Urinary bladder (tissue), 4 donors: ENCODE data around the gene TMC2. TPM values are rescaled to one million over a fixed set of nuclear protein-coding genes. Genes with fewer than 3 reads are reported as not detected.
"Not testable (repeated sequence)": the region's sequence is repeated elsewhere in the genome, so short reads cannot be mapped to it uniquely, and the experiment has no call there.

Experiments
- DNase-seq: peaks from one replicate; pipeline ENCODE4 v3.0.0-alpha.2; 2015; ENCODE audit errors: extremely low spot score
- H3K27ac ChIP-seq: one replicate; pipeline ENCODE4 v1.5.1; 2013; ENCODE audit warnings: low read depth, mild to moderate bottlenecking, moderate library complexity
- H3K36me3 ChIP-seq: one replicate; pipeline ENCODE4 v1.6.1; 2013; ENCODE audit warnings: mild to moderate bottlenecking, moderate library complexity; ENCODE audit not compliant: insufficient read depth
- H3K4me1 ChIP-seq: one replicate; pipeline ENCODE4 v1.6.1; 2013; ENCODE audit warnings: mild to moderate bottlenecking, moderate library complexity; ENCODE audit not compliant: insufficient read depth
- H3K4me3 ChIP-seq: one replicate; pipeline ENCODE4 v1.5.1; 2013; ENCODE audit warnings: low read depth, low read length
- WGBS: extraction: QIAGEN DNeasy Blood & Tissue Kit; methylation state at CpG from one replicate; pipeline ENCODE4 v1.1.7; 2013; 5-methylcytosine and 5-hydroxymethylcytosine counted together
- polyA plus RNA-seq: library from polyadenylated mRNA; stranded (reverse); fragments of 200-250 nt; gene quantifications from one replicate; pipeline ENCODE4 v1.2.3, GENCODE V29; 2013
- total RNA-seq: library from RNA; depleted of rRNA; stranded (reverse); fragments of >200 nt; gene quantifications from one replicate; pipeline ENCODE4 v1.2.3, GENCODE V29; 2014
- donor health status: healthy with polysubstance abuse.
- donor health status: healthy.

The TMC2 gene, protein sequence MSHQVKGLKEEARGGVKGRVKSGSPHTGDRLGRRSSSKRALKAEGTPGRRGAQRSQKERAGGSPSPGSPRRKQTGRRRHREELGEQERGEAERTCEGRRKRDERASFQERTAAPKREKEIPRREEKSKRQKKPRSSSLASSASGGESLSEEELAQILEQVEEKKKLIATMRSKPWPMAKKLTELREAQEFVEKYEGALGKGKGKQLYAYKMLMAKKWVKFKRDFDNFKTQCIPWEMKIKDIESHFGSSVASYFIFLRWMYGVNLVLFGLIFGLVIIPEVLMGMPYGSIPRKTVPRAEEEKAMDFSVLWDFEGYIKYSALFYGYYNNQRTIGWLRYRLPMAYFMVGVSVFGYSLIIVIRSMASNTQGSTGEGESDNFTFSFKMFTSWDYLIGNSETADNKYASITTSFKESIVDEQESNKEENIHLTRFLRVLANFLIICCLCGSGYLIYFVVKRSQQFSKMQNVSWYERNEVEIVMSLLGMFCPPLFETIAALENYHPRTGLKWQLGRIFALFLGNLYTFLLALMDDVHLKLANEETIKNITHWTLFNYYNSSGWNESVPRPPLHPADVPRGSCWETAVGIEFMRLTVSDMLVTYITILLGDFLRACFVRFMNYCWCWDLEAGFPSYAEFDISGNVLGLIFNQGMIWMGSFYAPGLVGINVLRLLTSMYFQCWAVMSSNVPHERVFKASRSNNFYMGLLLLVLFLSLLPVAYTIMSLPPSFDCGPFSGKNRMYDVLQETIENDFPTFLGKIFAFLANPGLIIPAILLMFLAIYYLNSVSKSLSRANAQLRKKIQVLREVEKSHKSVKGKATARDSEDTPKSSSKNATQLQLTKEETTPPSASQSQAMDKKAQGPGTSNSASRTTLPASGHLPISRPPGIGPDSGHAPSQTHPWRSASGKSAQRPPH
- total RNA-seq: 0.16 TPM
- 0.34 TPM for polyA plus RNA-seq

DNA sequence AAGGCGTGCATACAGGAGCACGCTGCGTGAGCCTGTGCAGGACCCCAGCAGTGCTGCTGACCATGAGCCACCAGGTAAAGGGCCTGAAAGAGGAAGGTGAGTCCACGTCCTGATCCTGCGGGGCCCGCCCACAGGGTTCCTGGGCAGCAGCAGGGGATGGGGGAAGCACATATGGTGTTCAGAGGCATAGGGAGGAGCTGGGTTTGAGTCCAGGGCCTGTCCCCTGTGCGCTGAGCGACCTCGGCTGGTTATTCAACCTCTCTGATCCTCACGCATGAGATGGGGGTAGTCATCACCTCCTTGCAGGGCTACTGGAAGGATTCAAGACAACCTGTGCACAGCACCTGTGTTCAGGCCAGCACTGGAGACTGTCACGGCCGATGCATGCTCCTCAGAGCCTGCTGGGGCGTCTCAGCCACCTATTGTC, at the start of gene TMC2:
TSS of gene TMC2 (plus strand) at position 14 of the 427 bp plus-strand sequence. CDS start at position 63, 49 bp downstream.
- DNase-seq: no peak
- no peaks in the 10 kb centered on the region for H3K36me3 ChIP-seq
- H3K4me1 ChIP-seq: no peaks in the 10 kb centered on the region
- 72% methylated on average over 13 of the region's 13 CpGs for WGBS
- no peak within 1 kb of the TSS for H3K27ac ChIP-seq
- no peak within 1 kb of the TSS for H3K4me3 ChIP-seq

DNA sequence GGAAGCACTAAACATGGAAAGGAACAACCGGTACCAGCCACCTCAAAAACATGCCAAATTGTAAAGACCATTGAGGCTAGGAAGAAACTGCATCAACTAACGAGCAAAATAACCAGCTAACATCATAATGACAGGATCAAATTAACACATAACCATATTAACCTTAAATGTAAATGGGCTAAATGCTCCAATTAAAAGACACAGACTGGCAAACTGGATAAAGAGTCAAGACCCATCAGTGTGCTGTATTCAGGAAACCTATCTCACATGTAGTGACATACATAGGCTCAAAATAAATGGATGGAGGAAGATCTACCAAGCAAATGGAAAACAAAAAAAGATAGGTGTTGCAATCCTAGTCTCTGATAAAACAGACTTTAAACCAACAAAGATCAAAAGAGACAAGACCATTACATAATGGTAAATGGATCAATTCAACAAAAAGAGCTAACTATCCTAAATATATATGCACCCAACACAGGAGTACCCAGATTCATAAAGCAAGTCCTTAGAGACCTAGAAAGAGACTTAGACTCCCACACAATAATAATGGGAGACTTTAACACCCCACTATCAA, 33.5 kb upstream of the TMC2 start:
- DNase-seq, H3K36me3 ChIP-seq, H3K4me3 ChIP-seq, H3K4me1 ChIP-seq, H3K27ac ChIP-seq: not testable (repeated sequence)
- over 99% methylated on average over 2 of the region's 2 CpGs for WGBS

DNA sequence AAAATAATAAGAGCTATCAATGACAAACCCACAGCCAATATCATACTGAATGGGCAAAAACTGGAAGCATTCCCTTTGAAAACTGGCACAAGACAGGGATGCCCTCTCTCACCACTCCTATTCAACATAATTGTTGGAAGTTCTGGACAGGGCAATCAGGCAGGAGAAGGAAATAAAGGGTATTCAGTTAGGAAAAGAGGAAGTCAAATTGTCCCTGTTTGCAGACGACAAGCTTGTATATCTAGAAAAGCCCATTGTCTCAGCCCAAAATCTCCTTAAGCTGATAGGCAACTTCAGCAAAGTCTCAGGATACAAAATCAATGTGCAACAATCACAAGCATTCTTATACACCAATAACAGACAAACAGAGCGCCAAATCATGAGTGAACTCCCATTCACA, 31.6 kb upstream of the TMC2 start:
- 86% methylated on average over 2 of the region's 2 CpGs for whole genome bisulfite sequencing
- DNase-seq, H3K27ac ChIP-seq, H3K4me1 ChIP-seq, H3K36me3 ChIP-seq, H3K4me3 ChIP-seq: not testable (repeated sequence)

DNA sequence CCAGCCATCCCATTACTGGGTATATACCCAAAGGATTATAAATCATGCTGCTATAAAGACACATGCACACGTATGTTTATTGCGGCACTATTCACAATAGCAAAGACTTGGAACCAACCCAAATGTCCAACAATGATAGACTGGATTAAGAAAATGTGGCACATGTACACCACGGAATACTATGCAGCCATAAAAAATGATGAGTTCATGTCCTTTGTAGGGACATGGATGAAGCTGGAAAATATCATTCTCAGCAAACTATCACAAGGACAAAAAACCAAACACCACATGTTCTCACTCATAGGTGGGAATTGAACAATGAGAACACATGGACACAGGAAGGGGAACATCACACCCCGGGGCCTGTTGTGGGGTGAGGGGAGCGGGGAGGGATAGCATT, 29.9 kb upstream of the TMC2 start:
- WGBS: 98% methylated on average over 3 of the region's 5 CpGs
- not testable (repeated sequence) for H3K4me3 ChIP-seq, DNase-seq, H3K27ac ChIP-seq, H3K36me3 ChIP-seq, H3K4me1 ChIP-seq

DNA sequence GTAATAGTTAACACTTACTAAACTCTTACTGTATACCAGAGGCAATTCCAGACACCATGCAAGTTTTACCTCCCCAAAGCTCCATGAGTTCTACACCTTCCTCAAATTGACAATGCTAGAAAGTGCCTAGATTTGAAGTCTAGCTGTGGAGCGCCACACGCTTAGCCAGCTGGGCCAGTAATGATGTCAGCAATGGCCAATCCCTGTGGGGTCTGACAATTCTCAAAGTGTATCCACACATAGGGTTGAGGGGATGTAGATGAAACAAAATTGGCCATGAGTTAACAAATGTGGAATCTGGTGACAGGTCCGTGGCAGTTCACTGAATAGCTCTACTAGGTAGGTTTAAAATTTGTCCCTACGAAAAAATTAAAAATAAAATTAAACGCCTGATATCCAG, 28.9 kb upstream of the TMC2 start:
- 70% methylated on average over 5 of the region's 5 CpGs for WGBS
- H3K4me1 ChIP-seq: no peaks in the 10 kb centered on the region
- H3K4me3 ChIP-seq: no peak overlapping the region
- no peak for DNase-seq
- H3K36me3 ChIP-seq: no peaks in the 10 kb centered on the region
- H3K27ac ChIP-seq: no peak overlapping the region

DNA sequence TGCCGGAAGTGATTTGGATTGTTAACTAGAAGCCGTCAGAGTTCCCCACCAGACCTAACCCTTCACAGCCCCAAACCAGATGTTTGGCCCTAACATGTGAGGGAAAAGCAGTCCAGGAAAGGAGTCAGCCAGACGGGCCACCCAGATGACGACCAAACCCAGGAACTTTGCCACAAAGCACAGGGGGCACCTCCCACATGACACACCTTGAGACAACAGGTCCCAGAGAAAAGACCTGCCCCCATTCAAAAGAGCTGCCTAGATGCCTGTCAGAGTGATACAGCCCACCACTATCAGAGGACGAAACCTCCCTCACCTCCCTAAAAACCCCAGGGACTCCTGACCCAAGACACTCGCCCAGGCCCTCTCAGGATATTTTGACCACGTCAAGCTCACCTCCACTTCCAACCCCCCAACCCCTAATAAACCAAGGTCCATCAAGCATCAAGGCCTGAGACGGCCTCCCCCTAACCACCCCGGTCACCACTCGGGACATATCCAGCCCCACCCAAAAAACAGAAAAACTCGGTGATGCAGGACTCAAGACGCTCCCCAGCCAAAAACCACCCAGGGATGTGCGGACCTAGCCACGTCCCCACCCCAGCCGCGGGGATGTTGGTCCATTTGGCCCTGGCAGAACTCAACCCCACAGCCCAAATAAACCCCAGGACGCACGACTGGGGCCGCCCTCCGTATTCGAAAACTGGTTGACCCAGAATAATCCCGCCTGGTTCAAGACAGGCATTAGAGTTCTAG, 28.3 kb upstream of the TMC2 start:
- DNase-seq: no peak
- 7% methylated on average over 22 of the region's 22 CpGs for WGBS
- H3K4me1 ChIP-seq: no peaks in the 10 kb centered on the region
- peak overlapping the region; percentile 28 for H3K27ac ChIP-seq
- no peaks in the 10 kb centered on the region for H3K36me3 ChIP-seq
- H3K4me3 ChIP-seq: peak overlapping the region; percentile 85

DNA sequence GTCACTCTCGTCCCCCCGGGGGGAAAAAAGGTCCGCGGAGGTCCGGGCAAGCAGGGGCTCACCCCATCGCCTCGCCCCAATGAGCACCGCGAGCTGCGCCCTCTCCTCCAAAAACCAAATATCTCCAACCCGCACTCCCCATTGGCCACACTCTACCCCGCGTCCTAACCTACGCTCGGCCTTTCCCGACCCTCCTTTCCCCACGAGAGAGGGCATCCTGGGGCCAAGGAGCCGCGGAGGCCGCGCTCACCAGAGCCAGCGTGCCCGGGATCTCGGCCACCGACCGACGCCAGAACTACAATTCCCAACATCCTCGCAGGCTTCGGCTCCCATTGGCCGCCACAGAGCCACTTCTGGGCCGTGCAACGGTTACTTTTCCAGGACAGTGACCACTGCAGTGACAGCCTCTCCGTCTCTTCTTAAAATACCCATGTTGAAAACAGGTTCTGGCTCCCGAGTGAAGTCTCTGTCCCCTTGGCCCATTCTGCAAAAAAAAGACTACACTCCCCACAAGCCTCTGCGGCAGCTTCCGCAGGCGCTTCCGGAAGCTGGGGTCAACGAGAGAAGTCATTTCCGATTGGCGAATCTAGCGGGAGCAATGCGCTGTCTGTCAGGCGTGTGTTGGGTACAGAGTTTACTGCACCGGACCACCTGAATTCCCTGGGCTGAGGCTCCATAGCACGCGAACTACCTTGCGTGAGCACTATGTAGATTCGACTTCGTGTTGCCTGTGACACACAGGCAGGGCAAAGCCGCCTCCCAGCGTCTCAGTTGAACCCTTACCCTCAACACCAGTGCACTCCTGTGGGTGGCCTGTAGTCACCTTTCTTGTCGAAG, 27.5 kb upstream of the TMC2 start, which contains the start of gene ZNF343:
TSS of gene ZNF343 (minus strand) at position 285 of the 837 bp plus-strand sequence. CDS start 15,020 bp downstream, outside the sequence.
- H3K4me1 ChIP-seq: no peaks in the 10 kb centered on the region
- peak; percentile 72 for DNase-seq
- H3K27ac ChIP-seq: peak within 1 kb of the TSS; percentile 68
- no peaks in the 10 kb centered on the region for H3K36me3 ChIP-seq
- peak within 1 kb of the TSS; percentile 85 for H3K4me3 ChIP-seq
- under 1% methylated on average over 53 of the region's 53 CpGs for WGBS

DNA sequence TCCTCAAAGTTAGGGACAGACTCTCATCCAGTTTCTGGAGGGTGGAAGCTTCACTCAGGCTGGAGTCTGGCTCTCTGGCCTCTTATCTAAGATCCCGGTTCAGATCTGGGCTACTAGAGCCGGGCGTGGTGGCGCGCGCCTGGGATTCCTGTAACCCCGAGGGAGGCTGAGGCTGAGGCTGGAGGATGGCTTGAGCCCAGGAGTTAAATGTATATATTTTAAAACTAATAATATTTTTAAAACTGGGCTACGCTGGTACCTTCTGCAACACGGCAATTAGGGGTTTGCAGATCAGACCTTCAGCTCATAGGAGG, 26.9 kb upstream of the TMC2 start:
- DNase-seq: no peak
- Histone ChIP-seq H3K4me1 (no peaks in the 10 kb centered on the region), H3K4me3 (peak overlapping the region; percentile 85), H3K27ac (peak overlapping the region; percentile 68), H3K36me3 (no peaks in the 10 kb centered on the region)
- 35% methylated on average over 9 of the region's 9 CpGs for WGBS

DNA sequence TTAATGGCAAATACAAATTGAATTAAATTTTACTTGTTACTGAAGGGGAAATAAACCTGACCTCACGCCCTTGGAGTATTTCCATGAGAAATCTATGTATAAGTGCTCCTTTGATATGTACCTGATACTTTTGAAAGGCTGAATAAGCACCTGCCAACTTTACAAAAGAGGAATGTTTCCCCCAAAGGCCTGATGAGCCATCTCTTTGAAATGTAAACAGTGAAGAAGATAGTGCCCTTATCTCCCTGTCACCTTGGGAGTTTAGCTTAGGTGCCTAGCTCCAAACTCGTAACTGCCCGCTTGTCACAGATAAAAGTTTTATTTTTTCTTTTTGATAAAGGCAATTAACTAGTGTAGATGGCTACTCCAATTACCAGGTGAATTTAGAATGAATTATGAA, 26.6 kb upstream of the TMC2 start:
- H3K36me3 ChIP-seq: no peaks in the 10 kb centered on the region
- DNase-seq: no peak
- WGBS: 77% methylated on average over 3 of the region's 3 CpGs
- no peak overlapping the region for H3K4me3 ChIP-seq
- no peak overlapping the region for H3K27ac ChIP-seq
- no peaks in the 10 kb centered on the region for H3K4me1 ChIP-seq

DNA sequence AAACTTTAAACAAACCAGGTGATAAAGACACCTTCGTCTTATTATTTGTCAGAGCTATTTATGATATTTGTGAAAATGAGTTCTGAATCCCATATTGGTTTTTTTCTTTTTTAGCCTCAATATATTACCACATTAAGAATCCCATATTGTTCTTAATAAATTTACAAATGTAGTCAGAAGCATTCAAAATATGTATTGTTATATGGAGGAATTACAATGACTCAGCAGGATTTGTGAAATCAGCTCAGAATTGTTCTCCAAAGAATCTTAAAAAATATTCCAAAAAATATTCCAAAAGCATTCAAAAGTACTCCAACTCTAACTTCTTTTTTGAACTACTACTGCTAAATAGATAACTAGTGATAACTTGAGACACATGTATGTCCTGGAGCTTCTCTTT, 21.2 kb upstream of the TMC2 start:
- no peak overlapping the region for H3K27ac ChIP-seq
- DNase-seq: no peak
- H3K4me1 ChIP-seq: no peaks in the 10 kb centered on the region
- no peak overlapping the region for H3K4me3 ChIP-seq
- 78% methylated on average over 1 of the region's 1 CpG for WGBS
- H3K36me3 ChIP-seq: no peaks in the 10 kb centered on the region

DNA sequence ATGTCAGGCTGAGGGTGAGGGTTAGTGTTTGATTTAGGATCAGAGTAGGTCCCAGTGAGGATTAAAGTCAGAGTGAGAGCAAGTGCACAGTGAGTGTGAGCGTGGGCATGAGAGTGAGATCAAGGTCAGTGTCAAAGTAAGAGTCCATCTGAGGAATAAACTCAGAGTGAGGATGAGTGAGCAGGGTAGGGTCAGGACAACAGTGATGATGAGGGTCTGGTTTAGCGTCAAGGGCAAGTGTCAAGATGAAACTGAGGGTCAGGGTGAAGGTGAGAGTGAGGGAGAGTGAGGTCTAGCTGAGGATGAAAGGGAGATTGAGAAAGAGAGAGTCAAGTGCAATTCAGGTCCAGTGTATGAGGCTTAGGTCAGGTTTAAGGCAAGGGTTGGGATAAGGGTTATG, 20.0 kb upstream of the TMC2 start:
- 80% methylated on average over 2 of the region's 2 CpGs for WGBS
- Histone ChIP-seq H3K27ac (no peak overlapping the region), H3K4me1 (no peaks in the 10 kb centered on the region), H3K36me3 (no peaks in the 10 kb centered on the region), H3K4me3 (no peak overlapping the region)
- no peak for DNase-seq

DNA sequence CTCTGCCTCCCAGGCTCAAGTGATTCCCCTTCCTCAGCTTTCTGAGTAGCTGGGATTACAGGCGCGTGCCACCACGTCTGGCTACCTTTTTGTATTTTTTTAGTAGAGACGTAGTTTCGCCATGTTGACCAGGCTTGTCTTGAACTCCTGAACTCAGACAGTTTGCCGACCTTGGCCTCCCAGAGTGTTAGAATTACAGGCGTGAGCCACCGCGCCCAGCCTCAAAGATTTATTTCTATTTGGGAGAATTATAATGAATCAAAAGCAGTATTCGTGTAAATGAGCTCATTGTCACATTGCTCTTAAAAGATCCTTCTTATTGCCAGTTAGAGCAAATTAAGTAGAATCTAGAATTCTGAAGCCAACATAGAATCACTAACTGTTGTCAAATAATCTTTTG, 18.3 kb upstream of the TMC2 start:
- 83% methylated on average over 10 of the region's 10 CpGs for WGBS
- DNase-seq: no peak
- H3K4me1 ChIP-seq: no peaks in the 10 kb centered on the region

More for the DNA sequence above, 18.3 kb upstream of the TMC2 start:
- Histone ChIP-seq H3K27ac (no peak overlapping the region), H3K4me3 (no peak overlapping the region), H3K36me3 (no peaks in the 10 kb centered on the region)
